Natural killer cell (primary cell): Measurements from ENCODE around the gene OPRL1. TPM values are rescaled to one million over a fixed set of nuclear protein-coding genes. Genes with fewer than 3 reads are reported as not detected.

Experiments used
- ATAC-seq, 3 donors: fragments of 150-1000 bp in 2 of 3; fragments of 200-7000 bp in 1 of 3; cut with Tn5 transposase; 1 replicate in 1 of 3; 2 replicates in 2 of 3; pipeline ENCODE4 v1.10.0; 2021; ENCODE audit warnings: mild to moderate bottlenecking in 2 of 3, moderate library complexity in 2 of 3
- DNase-seq, 2 donors: peaks; one replicate each; pipeline versions ENCODE4 v3.0.0 to v3.0.0-alpha.2; 2013 to 2021; ENCODE audit warnings: mixed read lengths in 1 of 2
- H3K27ac ChIP-seq: one replicate; pipeline ENCODE4 v1.5.1; 2013; ENCODE audit warnings: mild to moderate bottlenecking, low read length
- H3K27me3 ChIP-seq: one replicate; pipeline ENCODE4 v1.6.1; 2013; ENCODE audit warnings: low read length; ENCODE audit not compliant: control insufficient read depth, insufficient read depth
- H3K36me3 ChIP-seq: one replicate; pipeline ENCODE4 v1.6.1; 2013; ENCODE audit warnings: low read length; ENCODE audit not compliant: control insufficient read depth, insufficient read depth
- H3K4me1 ChIP-seq: one replicate; pipeline ENCODE4 v1.6.1; 2013; ENCODE audit warnings: low read length; ENCODE audit not compliant: control insufficient read depth, insufficient read depth
- H3K4me3 ChIP-seq: one replicate; pipeline ENCODE4 v1.5.1; 2013; ENCODE audit warnings: low read length
- H3K9me3 ChIP-seq: one replicate; pipeline ENCODE4 v1.6.1; 2013; ENCODE audit warnings: low read length; ENCODE audit not compliant: control insufficient read depth, insufficient read depth
- H3K27ac Mint-ChIP-seq, 2 donors: one replicate each; pipeline ENCODE4 v1.8.0; 2022; ENCODE audit warnings: mild to moderate bottlenecking in 2 of 2, mixed read lengths in 2 of 2, moderate library complexity in 1 of 2
- H3K27me3 Mint-ChIP-seq, 2 donors: one replicate each; pipeline ENCODE4 v1.8.0; 2022; ENCODE audit warnings: low read depth in 2 of 2, mixed read lengths in 2 of 2
- H3K36me3 Mint-ChIP-seq: one replicate; pipeline ENCODE4 v1.8.0; 2022; ENCODE audit warnings: mixed read lengths
- H3K4me1 Mint-ChIP-seq, 2 donors: one replicate each; pipeline ENCODE4 v1.8.0; 2022; ENCODE audit warnings: mixed read lengths in 2 of 2
- H3K4me3 Mint-ChIP-seq: one replicate; pipeline ENCODE4 v1.8.0; 2022; ENCODE audit warnings: mild to moderate bottlenecking, moderate library complexity, mixed read lengths
- H3K9me3 Mint-ChIP-seq, 2 donors: one replicate each; pipeline ENCODE4 v1.8.0; 2022; ENCODE audit warnings: mixed read lengths in 2 of 2
- WGBS: methylation state at CpG from one replicate; pipeline ENCODE4 v1.1.7; 2013; ENCODE audit warnings: missing lambda C conversion rate; ENCODE audit not compliant: insufficient coverage; 5-methylcytosine and 5-hydroxymethylcytosine counted together
- intact Hi-C: fragments of 100-400 bp; cut with micrococcal nuclease; formaldehyde crosslinking; loops from one replicate; pipeline ENCODE4 v1.14.2; 2022
- total RNA-seq, 4 donors: library from RNA; stranded (reverse); fragments of 120-200 nt in 1 of 4; gene quantifications; one replicate each; pipeline versions ENCODE4 v1.2.3 to v1.2.4, GENCODE V29; 2013 to 2022
- TF ChIP-seq, protein P1 (sequence below): fragments of 200-600 bp; IDR thresholded peaks from one replicate; pipeline ENCODE4 v1.8.0; 2022; ENCODE audit warnings: antibody characterized with exemption

Gene OPRL1
- total RNA-seq, 3 donors from 2014 or later (not counting 1 experiment from before 2014, with no cell fraction given): 1.2 to 2.2 (median 1.4) TPM

DNA sequence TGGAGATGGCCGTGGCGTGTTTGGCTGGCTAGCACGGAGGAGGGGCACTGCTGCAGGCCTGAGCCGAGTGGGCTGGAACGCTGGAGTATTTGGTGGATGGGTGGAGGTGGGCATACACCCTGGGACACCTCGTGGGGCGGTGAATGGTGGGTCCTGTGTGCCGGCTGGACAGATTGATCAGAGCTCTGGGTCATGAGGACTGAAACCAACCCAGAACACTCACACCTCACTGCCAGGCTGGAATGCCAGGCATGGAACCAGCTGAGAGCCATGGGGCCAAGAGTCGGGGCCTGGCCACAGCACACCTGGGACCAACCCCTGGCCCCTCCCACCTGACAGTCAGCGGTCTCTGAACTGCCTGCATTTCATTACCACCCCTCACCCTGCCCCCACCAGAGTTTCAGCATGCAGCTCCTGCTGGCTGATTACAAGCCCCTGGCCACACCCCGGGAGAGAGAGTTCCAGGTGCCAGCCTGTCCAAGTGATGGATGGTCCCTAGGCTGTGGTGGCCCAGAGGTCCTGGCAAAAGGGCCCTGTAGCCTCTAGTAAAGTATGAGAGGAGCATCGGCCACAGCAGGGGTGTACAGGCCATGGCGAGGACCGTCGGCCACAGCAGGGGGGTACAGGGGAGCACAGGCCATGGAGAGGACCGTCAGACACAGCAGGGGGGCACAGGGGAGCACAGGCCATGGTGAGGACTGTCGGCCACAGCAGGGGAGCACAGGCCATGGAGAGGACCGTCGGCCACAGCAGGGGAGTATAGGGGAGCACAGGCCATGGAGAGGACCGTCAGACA, 24.2 kb downstream of the OPRL1 start:
- no peak overlapping the region for H3K4me3 ChIP-seq
- H3K36me3 ChIP-seq: no peaks in the 10 kb centered on the region
- H3K27me3 ChIP-seq: peaks cover 17% of the 10 kb centered on the region
- DNase-seq: peak in 1 of 2 donors; percentile 4
- Mint-ChIP-seq H3K27ac (no peak overlapping the region), H3K4me3 (no peak overlapping the region), H3K9me3 (no peaks in the 10 kb centered on the region), H3K27me3 (peaks cover 14 to 33% of the 10 kb centered on the region in 2 donors), H3K4me1 (peaks cover 0 to 21% of the 10 kb centered on the region in 2 donors), H3K36me3 (no peaks in the 10 kb centered on the region)
- TF ChIP-seq, protein P1, sequence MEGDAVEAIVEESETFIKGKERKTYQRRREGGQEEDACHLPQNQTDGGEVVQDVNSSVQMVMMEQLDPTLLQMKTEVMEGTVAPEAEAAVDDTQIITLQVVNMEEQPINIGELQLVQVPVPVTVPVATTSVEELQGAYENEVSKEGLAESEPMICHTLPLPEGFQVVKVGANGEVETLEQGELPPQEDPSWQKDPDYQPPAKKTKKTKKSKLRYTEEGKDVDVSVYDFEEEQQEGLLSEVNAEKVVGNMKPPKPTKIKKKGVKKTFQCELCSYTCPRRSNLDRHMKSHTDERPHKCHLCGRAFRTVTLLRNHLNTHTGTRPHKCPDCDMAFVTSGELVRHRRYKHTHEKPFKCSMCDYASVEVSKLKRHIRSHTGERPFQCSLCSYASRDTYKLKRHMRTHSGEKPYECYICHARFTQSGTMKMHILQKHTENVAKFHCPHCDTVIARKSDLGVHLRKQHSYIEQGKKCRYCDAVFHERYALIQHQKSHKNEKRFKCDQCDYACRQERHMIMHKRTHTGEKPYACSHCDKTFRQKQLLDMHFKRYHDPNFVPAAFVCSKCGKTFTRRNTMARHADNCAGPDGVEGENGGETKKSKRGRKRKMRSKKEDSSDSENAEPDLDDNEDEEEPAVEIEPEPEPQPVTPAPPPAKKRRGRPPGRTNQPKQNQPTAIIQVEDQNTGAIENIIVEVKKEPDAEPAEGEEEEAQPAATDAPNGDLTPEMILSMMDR: no peak
- no peak overlapping the region for H3K27ac ChIP-seq
- H3K4me1 ChIP-seq: peaks cover 47% of the 10 kb centered on the region
- H3K9me3 ChIP-seq: no peaks in the 10 kb centered on the region
- intact Hi-C loops: no loop called here
- WGBS: 88% methylated on average over 20 of the region's 20 CpGs
- ATAC-seq: no peak

DNA sequence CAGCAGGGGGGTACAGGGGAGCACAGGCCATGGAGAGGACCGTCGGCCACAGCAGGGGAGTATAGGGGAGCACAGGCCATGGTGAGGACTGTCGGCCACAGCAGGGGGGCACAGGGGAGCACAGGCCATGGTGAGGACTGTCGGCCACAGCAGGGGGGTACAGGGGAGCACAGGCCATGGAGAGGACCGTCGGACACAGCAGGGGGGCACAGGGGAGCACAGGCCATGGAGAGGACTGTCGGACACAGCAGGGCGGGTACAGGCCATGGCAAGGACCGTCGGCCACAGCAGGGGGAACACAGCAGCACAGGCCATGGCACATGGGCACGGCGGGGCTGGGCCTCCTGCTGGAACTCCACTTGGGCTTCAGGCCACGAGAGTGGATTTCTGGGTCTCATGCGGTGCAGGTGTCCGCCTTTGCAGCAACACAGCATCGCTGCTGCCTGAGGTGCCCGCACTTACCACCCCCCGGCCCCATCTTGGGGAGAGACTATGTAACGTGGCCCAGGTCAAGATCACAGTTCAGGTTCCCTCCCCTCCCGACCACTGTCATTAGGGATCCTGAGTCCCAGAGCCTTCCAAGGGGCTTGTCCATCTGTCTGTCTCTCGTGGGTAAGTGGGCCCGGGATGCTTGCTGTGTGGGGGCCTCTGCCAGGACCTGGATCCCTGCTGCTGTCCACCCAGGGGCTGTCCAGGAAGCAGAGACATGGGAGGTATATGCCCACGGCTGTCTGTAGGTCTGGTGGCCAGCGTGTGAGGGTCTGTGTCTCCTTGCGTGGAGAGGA, 25.0 kb downstream of the OPRL1 start:
- DNase-seq (peak in 1 of 2 donors; percentile 9), ATAC-seq (no peak)
- peaks cover 17% of the 10 kb centered on the region for H3K27me3 ChIP-seq
- intact Hi-C loops: no loop called here
- H3K9me3 ChIP-seq: no peaks in the 10 kb centered on the region
- Mint-ChIP-seq H3K9me3 (no peaks in the 10 kb centered on the region), H3K27me3 (peaks cover 14 to 33% of the 10 kb centered on the region in 2 donors), H3K27ac (no peak overlapping the region), H3K36me3 (no peaks in the 10 kb centered on the region), H3K4me1 (peaks cover 0 to 21% of the 10 kb centered on the region in 2 donors), H3K4me3 (no peak overlapping the region)
- no peak overlapping the region for H3K27ac ChIP-seq
- H3K36me3 ChIP-seq: no peaks in the 10 kb centered on the region
- WGBS: 94% methylated on average over 25 of the region's 25 CpGs
- TF ChIP-seq, protein P1: no peak
- H3K4me3 ChIP-seq: no peak overlapping the region
- peaks cover 39% of the 10 kb centered on the region for H3K4me1 ChIP-seq

DNA sequence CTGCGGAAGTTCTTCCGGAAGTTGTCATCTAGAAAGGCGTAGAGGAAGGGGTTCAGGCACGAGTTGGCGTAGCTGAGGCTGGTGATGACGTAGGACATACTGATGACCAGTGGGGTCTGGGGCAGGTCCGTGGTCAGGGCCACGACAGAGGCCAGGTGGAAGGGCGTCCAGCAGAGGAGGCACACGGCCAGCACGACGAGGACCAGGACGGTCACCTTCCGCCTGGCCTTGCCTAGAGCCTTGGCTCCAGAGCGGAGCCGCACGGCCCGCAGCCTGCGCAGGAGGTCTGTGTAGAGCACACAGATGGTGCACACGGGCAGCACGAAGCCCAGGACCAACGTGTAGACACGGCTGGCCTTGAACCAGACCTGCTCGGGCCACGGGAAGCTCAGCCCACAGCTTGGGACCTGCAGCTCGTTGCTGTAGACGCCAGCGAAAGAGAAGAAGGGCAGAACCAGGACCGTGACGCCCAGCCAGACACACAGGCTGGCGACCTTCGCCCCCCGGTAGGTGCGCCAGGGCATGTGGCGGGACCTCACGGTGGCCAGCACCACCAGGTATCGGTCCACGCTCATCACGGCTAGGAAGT, 26.1 kb downstream of the OPRL1 start:
- no peaks in the 10 kb centered on the region for H3K9me3 ChIP-seq
- intact Hi-C loops: no loop called here
- DNase-seq (peak in 1 of 2 donors; percentile 11), ATAC-seq (no peak)
- no peak overlapping the region for H3K4me3 ChIP-seq
- Mint-ChIP-seq H3K4me1 (peaks cover 0 to 21% of the 10 kb centered on the region in 2 donors), H3K4me3 (no peak overlapping the region), H3K27me3 (peaks cover 13 to 29% of the 10 kb centered on the region in 2 donors), H3K36me3 (no peaks in the 10 kb centered on the region), H3K27ac (no peak overlapping the region), H3K9me3 (no peaks in the 10 kb centered on the region)
- 94% methylated on average over 39 of the region's 39 CpGs for WGBS
- TF ChIP-seq, protein P1: no peak
- H3K27me3 ChIP-seq: peaks cover 17% of the 10 kb centered on the region
- H3K36me3 ChIP-seq: no peaks in the 10 kb centered on the region
- no peak overlapping the region for H3K27ac ChIP-seq
- H3K4me1 ChIP-seq: peaks cover 28% of the 10 kb centered on the region
